ENCODE results near the gene RAB30. TPM values are rescaled to one million over a fixed set of nuclear protein-coding genes. Genes with fewer than 3 reads are reported as not detected.

The RAB30 gene
- total and polyA plus RNA-seq, 8 donors = 11.3 to 15.9 (median 14.3) TPM

DNA sequence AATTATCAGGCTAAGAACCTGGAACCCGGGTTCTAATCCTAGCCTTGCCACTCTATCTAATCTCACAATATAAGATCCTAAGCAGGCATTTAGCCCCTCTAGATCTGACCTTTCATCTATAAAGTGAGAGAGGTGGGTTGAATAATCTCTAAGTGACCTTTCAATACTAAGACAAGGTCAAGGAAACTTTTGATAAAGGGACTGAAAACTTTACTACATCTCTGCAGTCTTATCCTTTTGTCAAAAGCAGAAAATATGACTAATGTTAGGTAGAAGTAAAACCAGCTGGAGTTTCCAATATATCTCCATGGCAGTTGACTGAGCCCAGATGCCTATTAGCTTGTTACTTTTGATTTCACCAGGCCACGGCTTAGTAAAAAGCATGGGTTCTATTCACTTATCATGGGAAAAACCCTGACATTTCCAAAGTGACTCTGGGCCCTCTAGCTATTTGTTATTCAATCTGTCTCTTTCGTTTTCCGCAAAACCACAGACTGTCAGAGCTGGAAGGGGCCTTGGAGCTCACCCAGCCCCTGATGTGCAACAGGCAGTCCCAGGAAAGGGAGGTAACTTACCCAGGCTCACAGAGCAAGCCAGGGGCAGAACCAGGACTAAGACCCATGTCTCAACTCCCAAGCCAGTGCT lies 75.8 kb downstream of the RAB30 start:
- no peaks in the 10 kb centered on the region for H3K36me3 ChIP-seq
- no peak overlapping the region for H3K4me3 ChIP-seq
- no peaks in the 10 kb centered on the region for H3K27me3 ChIP-seq
- peaks cover 0 to 12% of the 10 kb centered on the region in 2 donors for H3K4me1 ChIP-seq
- no peak overlapping the region for H3K27ac ChIP-seq
- TF ChIP-seq, protein P1, sequence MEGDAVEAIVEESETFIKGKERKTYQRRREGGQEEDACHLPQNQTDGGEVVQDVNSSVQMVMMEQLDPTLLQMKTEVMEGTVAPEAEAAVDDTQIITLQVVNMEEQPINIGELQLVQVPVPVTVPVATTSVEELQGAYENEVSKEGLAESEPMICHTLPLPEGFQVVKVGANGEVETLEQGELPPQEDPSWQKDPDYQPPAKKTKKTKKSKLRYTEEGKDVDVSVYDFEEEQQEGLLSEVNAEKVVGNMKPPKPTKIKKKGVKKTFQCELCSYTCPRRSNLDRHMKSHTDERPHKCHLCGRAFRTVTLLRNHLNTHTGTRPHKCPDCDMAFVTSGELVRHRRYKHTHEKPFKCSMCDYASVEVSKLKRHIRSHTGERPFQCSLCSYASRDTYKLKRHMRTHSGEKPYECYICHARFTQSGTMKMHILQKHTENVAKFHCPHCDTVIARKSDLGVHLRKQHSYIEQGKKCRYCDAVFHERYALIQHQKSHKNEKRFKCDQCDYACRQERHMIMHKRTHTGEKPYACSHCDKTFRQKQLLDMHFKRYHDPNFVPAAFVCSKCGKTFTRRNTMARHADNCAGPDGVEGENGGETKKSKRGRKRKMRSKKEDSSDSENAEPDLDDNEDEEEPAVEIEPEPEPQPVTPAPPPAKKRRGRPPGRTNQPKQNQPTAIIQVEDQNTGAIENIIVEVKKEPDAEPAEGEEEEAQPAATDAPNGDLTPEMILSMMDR (IDR thresholded peaks at IDR 0.05) = no peak
- DNase-seq (no peak), ATAC-seq (no peak)
- no peaks in the 10 kb centered on the region for H3K9me3 ChIP-seq
- intact Hi-C loops (cut with DNase I) = no loop called here

DNA sequence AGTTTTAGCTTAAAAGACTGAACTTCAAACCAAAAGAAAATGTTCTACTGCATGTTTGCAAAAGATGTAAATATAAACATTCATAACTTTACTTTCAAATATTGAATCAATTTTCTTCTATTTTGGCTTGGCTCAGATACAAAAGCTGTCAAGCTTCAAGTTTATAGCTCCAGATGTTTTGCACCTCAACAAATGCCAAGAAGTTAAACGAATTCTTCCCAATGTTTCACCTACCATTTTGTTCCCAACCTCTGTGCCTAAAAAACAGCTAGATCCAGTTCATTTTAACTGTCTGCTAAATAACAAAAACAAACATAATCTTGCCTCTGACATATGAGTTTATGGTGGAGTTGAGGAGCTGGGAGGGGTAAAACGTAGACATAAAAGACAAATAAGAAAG lies 76.5 kb downstream of the RAB30 start:
- intact Hi-C loops (cut with DNase I) = no loop called here
- no peaks in the 10 kb centered on the region for H3K9me3 ChIP-seq
- TF ChIP-seq, protein P1 (IDR thresholded peaks at IDR 0.05) = no peak
- H3K4me1 ChIP-seq = peaks cover 0 to 12% of the 10 kb centered on the region in 2 donors
- no peak overlapping the region for H3K4me3 ChIP-seq
- H3K27me3 ChIP-seq = no peaks in the 10 kb centered on the region
- H3K36me3 ChIP-seq = no peaks in the 10 kb centered on the region
- no peak for DNase-seq
- no peak overlapping the region for H3K27ac ChIP-seq
- ATAC-seq = no peak

DNA sequence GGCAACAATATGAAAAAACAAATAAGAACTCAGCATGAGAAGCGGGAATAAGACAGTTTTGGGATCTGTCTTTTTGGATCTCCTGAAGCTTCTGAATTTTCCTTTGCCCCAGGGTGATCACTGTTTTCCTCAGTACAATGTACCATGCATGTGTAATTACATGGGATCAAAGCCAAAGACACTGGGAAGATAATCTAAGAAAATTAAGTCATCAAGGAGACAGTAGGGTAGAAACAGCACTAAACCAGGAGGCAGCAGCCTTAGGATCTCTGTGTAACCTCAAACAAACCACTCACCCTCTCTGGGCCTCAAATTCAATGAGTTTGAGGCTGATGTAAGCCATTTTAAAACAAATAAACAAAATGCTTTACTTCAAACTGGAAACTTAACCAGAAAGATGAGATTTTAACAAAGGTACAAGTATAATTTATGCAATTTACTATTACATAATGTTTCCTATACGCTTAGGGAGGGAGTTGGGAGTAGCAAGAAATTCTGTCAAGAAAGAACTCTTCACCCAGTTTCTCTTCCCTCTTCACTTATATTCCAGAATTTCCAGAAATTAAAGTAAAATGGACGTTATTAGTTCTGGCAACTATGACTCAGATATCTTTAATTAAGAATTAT lies 77.0 kb downstream of the RAB30 start:
- H3K27me3 ChIP-seq = no peaks in the 10 kb centered on the region
- TF ChIP-seq, protein P1 (IDR thresholded peaks at IDR 0.05) = no peak
- no peaks in the 10 kb centered on the region for H3K9me3 ChIP-seq
- H3K4me3 ChIP-seq = no peak overlapping the region
- intact Hi-C loops (cut with DNase I) = no loop called here
- peaks cover 0 to 12% of the 10 kb centered on the region in 2 donors for H3K4me1 ChIP-seq
- no peak for ATAC-seq
- H3K27ac ChIP-seq = no peak overlapping the region
- DNase-seq = no peak
- no peaks in the 10 kb centered on the region for H3K36me3 ChIP-seq

GRCh38 chr11:82992223-82992622 lies 79.5 kb downstream of the RAB30 start:
- no peak for ATAC-seq
- H3K4me1 ChIP-seq = peaks cover 0 to 12% of the 10 kb centered on the region in 2 donors
- no peak overlapping the region for H3K4me3 ChIP-seq
- no peaks in the 10 kb centered on the region for H3K9me3 ChIP-seq
- H3K27ac ChIP-seq = no peak overlapping the region
- no peaks in the 10 kb centered on the region for H3K27me3 ChIP-seq
- H3K36me3 ChIP-seq = no peaks in the 10 kb centered on the region
- TF ChIP-seq, protein P1 (IDR thresholded peaks at IDR 0.05) = no peak
- peak in 1 of 4 donors; percentile 24 for DNase-seq
- intact Hi-C loops (cut with DNase I) = no loop called here

GRCh38 chr11:82989628-82990404 lies 81.9 kb downstream of the RAB30 start:
- Histone ChIP-seq H3K9me3 (no peaks in the 10 kb centered on the region), H3K4me3 (no peak overlapping the region), H3K4me1 (no peaks in the 10 kb centered on the region), H3K36me3 (no peaks in the 10 kb centered on the region), H3K27me3 (no peaks in the 10 kb centered on the region), H3K27ac (no peak overlapping the region)
- intact Hi-C loops (cut with DNase I) = no loop called here
- DNase-seq (no peak), ATAC-seq (no peak)
- TF ChIP-seq, protein P1 (IDR thresholded peaks at IDR 0.05) = no peak
